Measurements from ENCODE around the gene GPR3. TPM values are rescaled to one million over a fixed set of nuclear protein-coding genes. Genes with fewer than 3 reads are reported as not detected.

Gene GPR3
- total and polyA plus RNA-seq, 10 of the 15 experiments (the other 5 are each of a cell fraction or from before 2014, with no cell fraction given) = 0.33 to 1.4 (median 0.63) TPM; not detected in 3

- no peak for TF ChIP-seq BCLAF1 (IDR thresholded peaks at IDR 0.05)
- peak; percentile 47; the same call in 1 of the 2 replicates for TF ChIP-seq MTA2 (IDR thresholded peaks at IDR 0.05; ENCODE audit: low read depth)
- TF ChIP-seq CREB1 (IDR thresholded peaks at IDR 0.05; ENCODE audit: low read depth) = peak; percentile 56; the same call in 1 of the 2 replicates
- TF ChIP-seq ZZZ3 (IDR thresholded peaks at IDR 0.05; ENCODE audit: control insufficient read depth, insufficient read length, low read depth) = no peak
- no peak for TF ChIP-seq NR2C1 (IDR thresholded peaks at IDR 0.05)
- TF ChIP-seq HSF1 (IDR thresholded peaks at IDR 0.05; ENCODE audit: low read depth, low read length) = no peak
- TF ChIP-seq RELB (IDR thresholded peaks at IDR 0.05; ENCODE audit: low read depth) = peak; percentile 61; the same call in 1 of the 2 replicates
- no peak for TF ChIP-seq KAT2A (conservative IDR thresholded peaks at IDR 0.05; ENCODE audit: control insufficient read depth, low read depth, low read length)
- no peak for TF ChIP-seq PRDM15 (CRISPR knock-in tag; IDR thresholded peaks at IDR 0.05)
- peak; percentile 54 to 65; a peak in 3 of 4 replicates for TF ChIP-seq BHLHE40 (IDR thresholded peaks at IDR 0.05; ENCODE audit: borderline replicate concordance in 1 of 2, low read depth in 2 of 2, low read length in 1 of 2)
- no peak for TF ChIP-seq KDM1A (IDR thresholded peaks at IDR 0.05; ENCODE audit: borderline replicate concordance)
- TF ChIP-seq SRF (IDR thresholded peaks at IDR 0.05; ENCODE audit: low read depth in 2 of 2, low read length in 2 of 2) = no peak
- TF ChIP-seq PAX5 (IDR thresholded peaks at IDR 0.05; ENCODE audit: borderline replicate concordance, low read depth, low read length) = no peak
- TF ChIP-seq BCL11A (IDR thresholded peaks at IDR 0.05; ENCODE audit: low read depth, low read length) = 0 out of 2 replicates have a peak, but pooled peaks have one; percentile 61
- no peak for TF ChIP-seq SP1 (IDR thresholded peaks at IDR 0.05; ENCODE audit: low read depth, low read length)
- peak; percentile 90 for TF ChIP-seq SMC3 (IDR thresholded peaks at IDR 0.05; ENCODE audit: borderline replicate concordance, low read length)
- TF ChIP-seq USF1 (IDR thresholded peaks at IDR 0.05; ENCODE audit: borderline replicate concordance, extremely low read length, insufficient read depth, low read depth, low read length) = no peak
These were observed 24.1 kb downstream of the GPR3 start (continued) for GRCh38 chr1:27416387-27417111.
